Measurements from ENCODE around the gene JPT2. TPM values are rescaled to one million over a fixed set of nuclear protein-coding genes. Genes with fewer than 3 reads are reported as not detected.

JPT2 gene
- polyA plus RNA-seq, 10 donors, result 31.0 to 53.6 (median 40.0) TPM

Other genes with a start within 250 kb of the JPT2 start
- gene PERCC1, start 247.2 kb upstream of the JPT2 start, polyA plus RNA-seq (ENCODE audit: insufficient read length in 10 of 10), result under 1 TPM in 3 of 10 donors, not detected in 7; 0.18 to 0.29 (median 0.19) TPM
- 1 to 10 TPM in 8 of 10 donors, under 1 TPM in 2; 0.68 to 2.7 (median 1.6) TPM for gene CCDC154, start 233.7 kb upstream of the JPT2 start, polyA plus RNA-seq (ENCODE audit: insufficient read length in 10 of 10)
- 10 to 100 TPM; 19.8 to 37.5 (median 28.3) TPM for gene CLCN7, start 203.3 kb upstream of the JPT2 start, polyA plus RNA-seq (ENCODE audit: insufficient read length in 10 of 10)
- 1 to 10 TPM in 2 of 10 donors, under 1 TPM in 8; 0.13 to 1.5 (median 0.53) TPM for gene PTX4, start 189.3 kb upstream of the JPT2 start, polyA plus RNA-seq (ENCODE audit: insufficient read length in 10 of 10)
- gene TELO2, start 184.9 kb upstream of the JPT2 start, polyA plus RNA-seq (ENCODE audit: insufficient read length in 10 of 10), result 10 to 100 TPM; 16.5 to 33.9 (median 27.0) TPM
- gene TMEM204, start 144.6 kb upstream of the JPT2 start, polyA plus RNA-seq (ENCODE audit: insufficient read length in 10 of 10), result 10 to 100 TPM; 10.3 to 21.1 (median 15.1) TPM
- gene IFT140, start 66.2 kb upstream of the JPT2 start, polyA plus RNA-seq (ENCODE audit: insufficient read length in 10 of 10), result 10 to 100 TPM in 7 of 10 donors, 1 to 10 TPM in 3; 9.6 to 15.8 (median 10.7) TPM
- 10 to 100 TPM; 10.5 to 20.8 (median 14.9) TPM for gene CRAMP1, start 65.9 kb upstream of the JPT2 start, polyA plus RNA-seq (ENCODE audit: insufficient read length in 10 of 10)
- 10 to 100 TPM; 26.7 to 62.9 (median 42.3) TPM for gene MAPK8IP3, start 27.9 kb downstream of the JPT2 start, polyA plus RNA-seq (ENCODE audit: insufficient read length in 10 of 10)
- gene NME3, start 93.3 kb downstream of the JPT2 start, polyA plus RNA-seq (ENCODE audit: insufficient read length in 10 of 10), result 10 to 100 TPM; 11.2 to 33.1 (median 17.3) TPM
- 1 to 10 TPM; 3.5 to 8.5 (median 5.5) TPM for gene EME2, start 94.5 kb downstream of the JPT2 start, polyA plus RNA-seq (ENCODE audit: insufficient read length in 10 of 10)
- gene MRPS34, start 94.9 kb downstream of the JPT2 start, polyA plus RNA-seq (ENCODE audit: insufficient read length in 10 of 10), result 10 to 100 TPM; 31.4 to 56.5 (median 38.5) TPM
- gene SPSB3, start 104.3 kb downstream of the JPT2 start, polyA plus RNA-seq (ENCODE audit: insufficient read length in 10 of 10), result 10 to 100 TPM; 15.3 to 24.8 (median 22.5) TPM
- gene NUBP2, start 104.7 kb downstream of the JPT2 start, polyA plus RNA-seq (ENCODE audit: insufficient read length in 10 of 10), result 10 to 100 TPM; 28.6 to 49.6 (median 35.7) TPM
- gene IGFALS, start 115.4 kb downstream of the JPT2 start, polyA plus RNA-seq (ENCODE audit: insufficient read length in 10 of 10), result under 1 TPM in 9 of 10 donors, not detected in 1; 0.21 to 0.49 (median 0.26) TPM
- 10 to 100 TPM; 28.9 to 45.3 (median 35.9) TPM for gene HAGH, start 148.5 kb downstream of the JPT2 start, polyA plus RNA-seq (ENCODE audit: insufficient read length in 10 of 10)
- gene FAHD1, start 148.9 kb downstream of the JPT2 start, polyA plus RNA-seq (ENCODE audit: insufficient read length in 10 of 10), result 10 to 100 TPM; 14.5 to 25.5 (median 18.7) TPM
- 1 to 10 TPM in 1 of 10 donors, under 1 TPM in 8, not detected in 1; 0.08 to 2.4 (median 0.50) TPM for gene MEIOB, start 193.9 kb downstream of the JPT2 start, polyA plus RNA-seq (ENCODE audit: insufficient read length in 10 of 10)
- gene HS3ST6, start 240.1 kb downstream of the JPT2 start, polyA plus RNA-seq (ENCODE audit: insufficient read length in 10 of 10), result 1 to 10 TPM in 2 of 10 donors, not detected in 8; 1.6 to 4.3 TPM

Data from muscle of back (tissue), 10 donors.